GM12878 (cell line): ENCODE data around the gene IL17F. TPM values are rescaled to one million over a fixed set of nuclear protein-coding genes. Genes with fewer than 3 reads are reported as not detected.

Experiments used
- ATAC-seq: fragments of 200-7000 bp; cut with Tn5 transposase; 3 replicates; pipeline ENCODE4 v1.9.1; 2020; ENCODE audit warnings: mild to moderate bottlenecking, moderate library complexity
- BruUV-seq: library from RNA; stranded (reverse); fragments of 400-500 nt; replicated peaks from 2 replicates; lab custom pipeline; 2021; lab: Mats Ljungman, UMichigan
- CTCF ChIA-PET: fragments of 300-600 bp; sonication (Branson Sonifier 250); formaldehyde crosslinking; extraction: SDS; loops from one replicate; lab custom pipeline; 2021; ENCODE audit warnings: inconsistent platforms; lab: Yijun Ruan, JAX
- POLR2A ChIA-PET: fragments of 350-600 bp; formaldehyde crosslinking; extraction: SDS; loops from one replicate; lab custom pipeline; 2021; ENCODE audit warnings: inconsistent platforms; lab: Charles Lee
- RAD21 ChIA-PET: fragments of 300-600 bp; sonication (Branson Sonifier 250); formaldehyde crosslinking; loops from one replicate; lab custom pipeline; 2023; ENCODE audit warnings: antibody characterized with exemption; ENCODE audit not compliant: unreplicated experiment; lab: Charles Lee
- SMC1A ChIA-PET: fragments of 300-600 bp; sonication (Branson Sonifier 250); formaldehyde crosslinking; loops from one replicate; lab custom pipeline; 2023; ENCODE audit not compliant: unreplicated experiment, uncharacterized antibody; lab: Charles Lee
- DNase-seq: peaks from one replicate; pipeline ENCODE4 v3.0.0-alpha.2; 2011; ENCODE audit warnings: low read depth, low spot score
- FAIRE-seq: peaks from 3 replicates; lab custom pipeline; 2011; peaks lifted over from hg19 to GRCh38; lab: Jason Lieb, UNC
- H2AFZ ChIP-seq: 2 replicates; pipeline ENCODE4 v1.6.0; 2011; ENCODE audit warnings: low read depth, low read length, control low read depth; ENCODE audit not compliant: control insufficient read depth
- H3K27ac ChIP-seq: 2 replicates; pipeline ENCODE4 v1.5.1; 2011; ENCODE audit warnings: control low read depth; ENCODE audit not compliant: control insufficient read depth, insufficient read depth
- H3K27me3 ChIP-seq, 2 experiments: replicated peaks in 1 of 2; 2 replicates each; pipeline versions ENCODE4 v1.6.0 to v1.6.1; 2011; ENCODE audit warnings: low read length in 1 of 2; ENCODE audit not compliant: control insufficient read depth in 2 of 2, insufficient read depth in 2 of 2
- H3K36me3 ChIP-seq, 2 experiments: 2 replicates each; pipeline ENCODE4 v1.5.1; 2011; ENCODE audit warnings: low read length in 1 of 2; ENCODE audit not compliant: control insufficient read depth in 2 of 2, insufficient read depth in 2 of 2
- H3K4me1 ChIP-seq: 2 replicates; pipeline ENCODE4 v1.6.1; 2011; ENCODE audit warnings: mild to moderate bottlenecking, low read length, moderate library complexity, mixed read lengths; ENCODE audit not compliant: control insufficient read depth, insufficient read depth
- H3K4me2 ChIP-seq: 2 replicates; pipeline ENCODE4 v1.6.0; 2011; ENCODE audit warnings: control low read depth; ENCODE audit not compliant: control insufficient read depth, insufficient read depth
- H3K4me3 ChIP-seq: fragments of 200-600 bp; sonication (generic); 2 replicates; pipeline ENCODE4 v1.5.1; 2016
- H3K79me2 ChIP-seq: 2 replicates; pipeline ENCODE4 v1.6.0; 2011; ENCODE audit warnings: low read length; ENCODE audit not compliant: control insufficient read depth, insufficient read depth
- H3K9ac ChIP-seq: 2 replicates; pipeline ENCODE4 v1.8.0; 2011; ENCODE audit warnings: low read length, control low read depth, mixed read lengths; ENCODE audit not compliant: control insufficient read depth, insufficient read depth
- H3K9me3 ChIP-seq: replicated peaks from 3 replicates; pipeline ENCODE4 v1.5.1; 2011; ENCODE audit warnings: mild to moderate bottlenecking, low read length; ENCODE audit not compliant: control insufficient read depth, insufficient read depth
- H4K20me1 ChIP-seq: 2 replicates; pipeline ENCODE4 v1.6.0; 2011; ENCODE audit not compliant: control insufficient read depth, insufficient read depth
- BCL11A ChIP-seq: IDR thresholded peaks from 2 replicates; pipeline ENCODE4 v1.6.1; 2011; ENCODE audit warnings: low read depth, low read length
- ETV6 ChIP-seq, 2 experiments: fragments of 450-650 bp in 1 of 2; IDR thresholded peaks in 1 of 2; conservative IDR thresholded peaks in 1 of 2; 2 replicates each; pipeline ENCODE4 v1.6.1; 2014; ENCODE audit warnings: antibody characterized with exemption in 1 of 2, borderline replicate concordance in 1 of 2, low read depth in 1 of 2, mild to moderate bottlenecking in 1 of 2, moderate library complexity in 1 of 2
- KAT2A ChIP-seq: conservative IDR thresholded peaks from 2 replicates; pipeline ENCODE4 v1.6.1; 2011; ENCODE audit warnings: low read depth, low read length; ENCODE audit not compliant: control insufficient read depth
- KDM1A ChIP-seq: fragments of 200-600 bp; sonication (generic); IDR thresholded peaks from 2 replicates; pipeline ENCODE4 v1.6.1; 2016; ENCODE audit warnings: borderline replicate concordance
- NR2C1 ChIP-seq: fragments of 450-650 bp; IDR thresholded peaks from 2 replicates; pipeline ENCODE4 v1.6.1; 2017; ENCODE audit warnings: antibody characterized with exemption, mild to moderate bottlenecking, moderate library complexity
- POU2F2 ChIP-seq: IDR thresholded peaks from 3 replicates; pipeline ENCODE4 v1.6.1; 2011; ENCODE audit warnings: low read depth, mild to moderate bottlenecking, low read length, borderline replicate concordance
- SMC3 ChIP-seq: IDR thresholded peaks from 2 replicates; pipeline ENCODE4 v1.6.1; 2011; ENCODE audit warnings: low read length, improper control_type of control experiment, borderline replicate concordance
- TARDBP ChIP-seq: IDR thresholded peaks from 2 replicates; pipeline ENCODE4 v1.6.1; 2016; ENCODE audit warnings: borderline replicate concordance
- ZNF24 ChIP-seq: fragments of 450-650 bp; IDR thresholded peaks from 2 replicates; pipeline ENCODE4 v1.6.1; 2017; ENCODE audit warnings: antibody characterized with exemption, mild to moderate bottlenecking
- WGBS: methylation state at CpG from one replicate; pipeline ENCODE4 v1.1.6; 2016; ENCODE audit warnings: low lambda C conversion rate; ENCODE audit not compliant: insufficient replicate concordance, insufficient coverage; ENCODE audit errors: missing lambda C conversion rate; 5-methylcytosine and 5-hydroxymethylcytosine counted together
- in situ Hi-C: fragments of 300-500 bp; cut with MboI; formaldehyde crosslinking; loops from 9 replicates; pipeline ENCODE4 v1.14.3; 2018; ENCODE audit warnings: mixed read lengths
- intact Hi-C: fragments of 100-400 bp; cut with micrococcal nuclease; formaldehyde crosslinking; loops from one replicate; pipeline ENCODE4 v1.14.2; 2022; ENCODE audit not compliant: unreplicated experiment
- polyA plus RNA-seq, 11 experiments: library from polyadenylated mRNA; depleted of rRNA in 4 of 11; unstranded in 6 of 11; stranded (reverse) in 5 of 11; fragments of >200 nt; fragmentation: Nextera tagmentation in 4 of 11; fragmentation: Illumina TruSeq in 1 of 11; extraction: Ambion mirVana in 4 of 11; extraction: Trizol in 1 of 11; gene quantifications; 1 replicate in 1 of 11; 2 replicates in 10 of 11; pipeline versions ENCODE4 v1.2.1 to v1.2.3, GENCODE V29; 2011 to 2016; ENCODE audit warnings: inconsistent platforms in 2 of 11, missing spikeins in 2 of 11, low read depth in 1 of 11
- total RNA-seq, 4 experiments: library from RNA; depleted of rRNA in 3 of 4; stranded (reverse); fragments of >200 nt in 3 of 4; fragmentation: Illumina TruSeq in 1 of 4; extraction: Trizol in 1 of 4; gene quantifications; 2 replicates each; pipeline versions ENCODE4 v1.2.1 to v1.2.3, GENCODE V29; 2013 to 2021
- TF ChIP-seq, protein P1 (sequence below): IDR thresholded peaks from 2 replicates; pipeline ENCODE4 v1.6.1; 2011; ENCODE audit warnings: low read depth, mild to moderate bottlenecking, low read length, moderate library complexity, borderline replicate concordance; ENCODE audit errors: extremely low read depth
- TF ChIP-seq, protein P2 (sequence below): fragments of 450-650 bp; formaldehyde crosslinking; IDR thresholded peaks from 2 replicates; pipeline ENCODE4 v1.4.0; 2020; ENCODE audit warnings: mild to moderate bottlenecking, moderate library complexity
- TF ChIP-seq, protein P3 (sequence below): IDR thresholded peaks from 2 replicates; pipeline ENCODE4 v1.6.1; 2012; ENCODE audit warnings: mild to moderate bottlenecking, low read depth, low read length
- TF ChIP-seq, protein P4 (sequence below): fragments of 450-650 bp; IDR thresholded peaks from 2 replicates; pipeline ENCODE4 v1.6.1; 2017; ENCODE audit warnings: mild to moderate bottlenecking, moderate library complexity

Gene IL17F
- total and polyA plus RNA-seq, 10 of the 15 experiments (the other 5 are each of a cell fraction or from before 2014, with no cell fraction given): 0.20 TPM; not detected in 9

DNA sequence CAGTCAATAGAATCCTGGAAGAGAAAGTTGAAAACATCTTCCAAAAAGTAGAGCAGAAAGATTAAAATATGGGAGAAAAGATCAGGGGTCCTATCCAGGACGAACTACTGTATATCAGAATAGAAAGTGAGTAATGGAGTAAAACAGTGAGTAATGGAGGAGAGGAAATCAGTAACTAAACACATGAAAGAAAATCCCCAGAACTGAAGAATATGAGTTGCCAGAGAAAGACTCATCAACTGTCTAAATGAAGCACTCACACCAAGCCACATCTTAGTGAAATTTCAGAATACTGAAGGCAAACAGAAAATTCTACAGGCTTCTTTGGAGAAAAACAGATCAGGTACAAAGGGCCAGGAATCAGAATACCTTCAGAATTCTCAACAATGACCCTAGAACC, 43.3 kb downstream of the IL17F start:
- Histone ChIP-seq H3K79me2 (no peaks in the 10 kb centered on the region), H3K4me2 (no peak overlapping the region), H3K36me3 (no peaks in the 10 kb centered on the region), H3K9me3 (peaks cover 11% of the 10 kb centered on the region; the same call in 1 of the 3 replicates), H3K9ac (no peak overlapping the region), H3K27ac (no peak overlapping the region), H3K4me3 (no peak overlapping the region), H3K27me3 (no peaks in the 10 kb centered on the region), H3K4me1 (no peaks in the 10 kb centered on the region), H4K20me1 (no peaks in the 10 kb centered on the region), H2AFZ (no peak overlapping the region)
- DNase-seq: no peak
- RAD21 ChIA-PET: no interaction called here
- CTCF ChIA-PET: no interaction called here
- ATAC-seq: no peak
- POLR2A ChIA-PET: no interaction called here
- FAIRE-seq: no peak
- SMC1A ChIA-PET: no interaction called here
- in situ Hi-C loops (no loop called here), intact Hi-C loops (no loop called here)
- BruUV-seq: no TSS peak
- WGBS: no CpG with 5 or more reads among the region's 1 CpG
- TF ChIP-seq TARDBP (no peak), NR2C1 (no peak), KAT2A (no peak), KDM1A (no peak), BCL11A (no peak), SMC3 (no peak), ZNF24 (no peak), POU2F2 (no peak), ETV6 (conservative IDR thresholded peaks at IDR 0.05 in 1 of 2, IDR thresholded peaks at IDR 0.05 in 1 of 2; ENCODE audit: borderline replicate concordance in 1 of 2, low read depth in 1 of 2) (no peak)
- TF ChIP-seq, protein P1, sequence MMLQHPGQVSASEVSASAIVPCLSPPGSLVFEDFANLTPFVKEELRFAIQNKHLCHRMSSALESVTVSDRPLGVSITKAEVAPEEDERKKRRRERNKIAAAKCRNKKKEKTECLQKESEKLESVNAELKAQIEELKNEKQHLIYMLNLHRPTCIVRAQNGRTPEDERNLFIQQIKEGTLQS: no peak
- TF ChIP-seq, protein P2, sequence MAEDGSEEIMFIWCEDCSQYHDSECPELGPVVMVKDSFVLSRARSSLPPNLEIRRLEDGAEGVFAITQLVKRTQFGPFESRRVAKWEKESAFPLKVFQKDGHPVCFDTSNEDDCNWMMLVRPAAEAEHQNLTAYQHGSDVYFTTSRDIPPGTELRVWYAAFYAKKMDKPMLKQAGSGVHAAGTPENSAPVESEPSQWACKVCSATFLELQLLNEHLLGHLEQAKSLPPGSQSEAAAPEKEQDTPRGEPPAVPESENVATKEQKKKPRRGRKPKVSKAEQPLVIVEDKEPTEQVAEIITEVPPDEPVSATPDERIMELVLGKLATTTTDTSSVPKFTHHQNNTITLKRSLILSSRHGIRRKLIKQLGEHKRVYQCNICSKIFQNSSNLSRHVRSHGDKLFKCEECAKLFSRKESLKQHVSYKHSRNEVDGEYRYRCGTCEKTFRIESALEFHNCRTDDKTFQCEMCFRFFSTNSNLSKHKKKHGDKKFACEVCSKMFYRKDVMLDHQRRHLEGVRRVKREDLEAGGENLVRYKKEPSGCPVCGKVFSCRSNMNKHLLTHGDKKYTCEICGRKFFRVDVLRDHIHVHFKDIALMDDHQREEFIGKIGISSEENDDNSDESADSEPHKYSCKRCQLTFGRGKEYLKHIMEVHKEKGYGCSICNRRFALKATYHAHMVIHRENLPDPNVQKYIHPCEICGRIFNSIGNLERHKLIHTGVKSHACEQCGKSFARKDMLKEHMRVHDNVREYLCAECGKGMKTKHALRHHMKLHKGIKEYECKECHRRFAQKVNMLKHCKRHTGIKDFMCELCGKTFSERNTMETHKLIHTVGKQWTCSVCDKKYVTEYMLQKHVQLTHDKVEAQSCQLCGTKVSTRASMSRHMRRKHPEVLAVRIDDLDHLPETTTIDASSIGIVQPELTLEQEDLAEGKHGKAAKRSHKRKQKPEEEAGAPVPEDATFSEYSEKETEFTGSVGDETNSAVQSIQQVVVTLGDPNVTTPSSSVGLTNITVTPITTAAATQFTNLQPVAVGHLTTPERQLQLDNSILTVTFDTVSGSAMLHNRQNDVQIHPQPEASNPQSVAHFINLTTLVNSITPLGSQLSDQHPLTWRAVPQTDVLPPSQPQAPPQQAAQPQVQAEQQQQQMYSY (CRISPR knock-in tag): no peak
- TF ChIP-seq, protein P3, sequence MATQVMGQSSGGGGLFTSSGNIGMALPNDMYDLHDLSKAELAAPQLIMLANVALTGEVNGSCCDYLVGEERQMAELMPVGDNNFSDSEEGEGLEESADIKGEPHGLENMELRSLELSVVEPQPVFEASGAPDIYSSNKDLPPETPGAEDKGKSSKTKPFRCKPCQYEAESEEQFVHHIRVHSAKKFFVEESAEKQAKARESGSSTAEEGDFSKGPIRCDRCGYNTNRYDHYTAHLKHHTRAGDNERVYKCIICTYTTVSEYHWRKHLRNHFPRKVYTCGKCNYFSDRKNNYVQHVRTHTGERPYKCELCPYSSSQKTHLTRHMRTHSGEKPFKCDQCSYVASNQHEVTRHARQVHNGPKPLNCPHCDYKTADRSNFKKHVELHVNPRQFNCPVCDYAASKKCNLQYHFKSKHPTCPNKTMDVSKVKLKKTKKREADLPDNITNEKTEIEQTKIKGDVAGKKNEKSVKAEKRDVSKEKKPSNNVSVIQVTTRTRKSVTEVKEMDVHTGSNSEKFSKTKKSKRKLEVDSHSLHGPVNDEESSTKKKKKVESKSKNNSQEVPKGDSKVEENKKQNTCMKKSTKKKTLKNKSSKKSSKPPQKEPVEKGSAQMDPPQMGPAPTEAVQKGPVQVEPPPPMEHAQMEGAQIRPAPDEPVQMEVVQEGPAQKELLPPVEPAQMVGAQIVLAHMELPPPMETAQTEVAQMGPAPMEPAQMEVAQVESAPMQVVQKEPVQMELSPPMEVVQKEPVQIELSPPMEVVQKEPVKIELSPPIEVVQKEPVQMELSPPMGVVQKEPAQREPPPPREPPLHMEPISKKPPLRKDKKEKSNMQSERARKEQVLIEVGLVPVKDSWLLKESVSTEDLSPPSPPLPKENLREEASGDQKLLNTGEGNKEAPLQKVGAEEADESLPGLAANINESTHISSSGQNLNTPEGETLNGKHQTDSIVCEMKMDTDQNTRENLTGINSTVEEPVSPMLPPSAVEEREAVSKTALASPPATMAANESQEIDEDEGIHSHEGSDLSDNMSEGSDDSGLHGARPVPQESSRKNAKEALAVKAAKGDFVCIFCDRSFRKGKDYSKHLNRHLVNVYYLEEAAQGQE: no peak
- TF ChIP-seq, protein P4, sequence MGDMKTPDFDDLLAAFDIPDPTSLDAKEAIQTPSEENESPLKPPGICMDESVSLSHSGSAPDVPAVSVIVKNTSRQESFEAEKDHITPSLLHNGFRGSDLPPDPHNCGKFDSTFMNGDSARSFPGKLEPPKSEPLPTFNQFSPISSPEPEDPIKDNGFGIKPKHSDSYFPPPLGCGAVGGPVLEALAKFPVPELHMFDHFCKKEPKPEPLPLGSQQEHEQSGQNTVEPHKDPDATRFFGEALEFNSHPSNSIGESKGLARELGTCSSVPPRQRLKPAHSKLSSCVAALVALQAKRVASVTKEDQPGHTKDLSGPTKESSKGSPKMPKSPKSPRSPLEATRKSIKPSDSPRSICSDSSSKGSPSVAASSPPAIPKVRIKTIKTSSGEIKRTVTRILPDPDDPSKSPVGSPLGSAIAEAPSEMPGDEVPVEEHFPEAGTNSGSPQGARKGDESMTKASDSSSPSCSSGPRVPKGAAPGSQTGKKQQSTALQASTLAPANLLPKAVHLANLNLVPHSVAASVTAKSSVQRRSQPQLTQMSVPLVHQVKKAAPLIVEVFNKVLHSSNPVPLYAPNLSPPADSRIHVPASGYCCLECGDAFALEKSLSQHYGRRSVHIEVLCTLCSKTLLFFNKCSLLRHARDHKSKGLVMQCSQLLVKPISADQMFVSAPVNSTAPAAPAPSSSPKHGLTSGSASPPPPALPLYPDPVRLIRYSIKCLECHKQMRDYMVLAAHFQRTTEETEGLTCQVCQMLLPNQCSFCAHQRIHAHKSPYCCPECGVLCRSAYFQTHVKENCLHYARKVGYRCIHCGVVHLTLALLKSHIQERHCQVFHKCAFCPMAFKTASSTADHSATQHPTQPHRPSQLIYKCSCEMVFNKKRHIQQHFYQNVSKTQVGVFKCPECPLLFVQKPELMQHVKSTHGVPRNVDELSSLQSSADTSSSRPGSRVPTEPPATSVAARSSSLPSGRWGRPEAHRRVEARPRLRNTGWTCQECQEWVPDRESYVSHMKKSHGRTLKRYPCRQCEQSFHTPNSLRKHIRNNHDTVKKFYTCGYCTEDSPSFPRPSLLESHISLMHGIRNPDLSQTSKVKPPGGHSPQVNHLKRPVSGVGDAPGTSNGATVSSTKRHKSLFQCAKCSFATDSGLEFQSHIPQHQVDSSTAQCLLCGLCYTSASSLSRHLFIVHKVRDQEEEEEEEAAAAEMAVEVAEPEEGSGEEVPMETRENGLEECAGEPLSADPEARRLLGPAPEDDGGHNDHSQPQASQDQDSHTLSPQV: no peak
